Activated naive CD4-positive, alpha-beta T cell treated with anti-CD3 and anti-CD28 coated beads, Interleukin-2, amount 50 U/mL, for 24 hours (primary cell): ENCODE results near the gene SYNPO2L.
"Not testable (repeated sequence)": the region's sequence is repeated elsewhere in the genome, so short reads cannot be mapped to it uniquely, and the experiment has no call there.

Source experiments
- H3K27ac Mint-ChIP-seq: one replicate; pipeline ENCODE4 v1.8.0; 2021; ENCODE audit warnings: mild to moderate bottlenecking, mixed read lengths
- H3K27me3 Mint-ChIP-seq: one replicate; pipeline ENCODE4 v1.8.0; 2021; ENCODE audit warnings: mixed read lengths
- H3K36me3 Mint-ChIP-seq: one replicate; pipeline ENCODE4 v1.8.0; 2021; ENCODE audit warnings: mixed read lengths
- H3K4me1 Mint-ChIP-seq: one replicate; pipeline ENCODE4 v1.8.0; 2021; ENCODE audit warnings: mixed read lengths
- H3K4me3 Mint-ChIP-seq: one replicate; pipeline ENCODE4 v1.8.0; 2021; ENCODE audit warnings: mild to moderate bottlenecking, mixed read lengths
- H3K9me3 Mint-ChIP-seq: one replicate; pipeline ENCODE4 v1.8.0; 2021; ENCODE audit warnings: mixed read lengths

Gene SYNPO2L, protein sequence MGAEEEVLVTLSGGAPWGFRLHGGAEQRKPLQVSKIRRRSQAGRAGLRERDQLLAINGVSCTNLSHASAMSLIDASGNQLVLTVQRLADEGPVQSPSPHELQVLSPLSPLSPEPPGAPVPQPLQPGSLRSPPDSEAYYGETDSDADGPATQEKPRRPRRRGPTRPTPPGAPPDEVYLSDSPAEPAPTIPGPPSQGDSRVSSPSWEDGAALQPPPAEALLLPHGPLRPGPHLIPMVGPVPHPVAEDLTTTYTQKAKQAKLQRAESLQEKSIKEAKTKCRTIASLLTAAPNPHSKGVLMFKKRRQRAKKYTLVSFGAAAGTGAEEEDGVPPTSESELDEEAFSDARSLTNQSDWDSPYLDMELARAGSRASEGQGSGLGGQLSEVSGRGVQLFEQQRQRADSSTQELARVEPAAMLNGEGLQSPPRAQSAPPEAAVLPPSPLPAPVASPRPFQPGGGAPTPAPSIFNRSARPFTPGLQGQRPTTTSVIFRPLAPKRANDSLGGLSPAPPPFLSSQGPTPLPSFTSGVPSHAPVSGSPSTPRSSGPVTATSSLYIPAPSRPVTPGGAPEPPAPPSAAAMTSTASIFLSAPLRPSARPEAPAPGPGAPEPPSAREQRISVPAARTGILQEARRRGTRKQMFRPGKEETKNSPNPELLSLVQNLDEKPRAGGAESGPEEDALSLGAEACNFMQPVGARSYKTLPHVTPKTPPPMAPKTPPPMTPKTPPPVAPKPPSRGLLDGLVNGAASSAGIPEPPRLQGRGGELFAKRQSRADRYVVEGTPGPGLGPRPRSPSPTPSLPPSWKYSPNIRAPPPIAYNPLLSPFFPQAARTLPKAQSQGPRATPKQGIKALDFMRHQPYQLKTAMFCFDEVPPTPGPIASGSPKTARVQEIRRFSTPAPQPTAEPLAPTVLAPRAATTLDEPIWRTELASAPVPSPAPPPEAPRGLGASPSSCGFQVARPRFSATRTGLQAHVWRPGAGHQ

DNA sequence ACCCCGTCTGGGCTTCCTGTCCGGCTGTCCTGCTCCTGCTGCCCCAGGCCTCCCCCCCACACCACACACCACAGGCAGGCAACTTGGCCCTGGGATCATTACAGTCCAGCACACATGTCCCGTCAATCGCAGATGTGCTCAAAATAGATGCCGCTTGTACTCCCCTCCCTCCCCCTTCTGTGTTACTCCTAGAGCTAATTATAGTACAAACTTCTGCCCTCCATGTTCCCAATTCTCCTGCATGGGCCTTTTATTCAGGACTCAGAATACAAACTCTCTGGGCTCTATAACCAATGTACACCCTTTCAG lies at the start of gene SYNPO2L:
Gene SYNPO2L, minus strand, starts transcription at position 40 of the 309 bp plus-strand sequence. CDS start 107 bp downstream, outside the sequence.
- Mint-ChIP-seq H3K27ac (no peak within 1 kb of the TSS), H3K4me1 (no peaks in the 10 kb centered on the region), H3K27me3 (no peaks in the 10 kb centered on the region), H3K9me3 (no peaks in the 10 kb centered on the region), H3K36me3 (no peaks in the 10 kb centered on the region), H3K4me3 (no peak within 1 kb of the TSS)

DNA sequence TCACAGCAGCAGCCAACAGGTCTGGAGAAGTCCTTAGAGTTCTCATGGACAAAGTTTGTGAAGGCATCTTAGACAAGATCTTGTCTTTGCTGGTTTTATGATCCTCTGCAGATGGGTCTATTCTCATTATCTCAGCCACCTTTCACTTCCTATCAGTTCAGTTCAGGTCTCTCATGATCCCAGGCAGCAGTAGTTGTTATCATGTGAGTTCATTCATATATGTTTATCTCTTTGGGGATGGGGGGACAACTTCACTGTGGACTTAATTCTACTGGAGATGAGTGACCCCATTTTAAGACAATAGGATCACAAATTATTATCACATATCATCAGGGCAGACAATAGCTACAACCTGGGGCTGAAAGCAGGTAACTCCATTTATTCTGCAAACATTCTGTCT lies 48.1 kb upstream of the SYNPO2L start:
- H3K4me3 Mint-ChIP-seq, H3K9me3 Mint-ChIP-seq, H3K4me1 Mint-ChIP-seq, H3K36me3 Mint-ChIP-seq, H3K27me3 Mint-ChIP-seq, H3K27ac Mint-ChIP-seq: not testable (repeated sequence)

DNA sequence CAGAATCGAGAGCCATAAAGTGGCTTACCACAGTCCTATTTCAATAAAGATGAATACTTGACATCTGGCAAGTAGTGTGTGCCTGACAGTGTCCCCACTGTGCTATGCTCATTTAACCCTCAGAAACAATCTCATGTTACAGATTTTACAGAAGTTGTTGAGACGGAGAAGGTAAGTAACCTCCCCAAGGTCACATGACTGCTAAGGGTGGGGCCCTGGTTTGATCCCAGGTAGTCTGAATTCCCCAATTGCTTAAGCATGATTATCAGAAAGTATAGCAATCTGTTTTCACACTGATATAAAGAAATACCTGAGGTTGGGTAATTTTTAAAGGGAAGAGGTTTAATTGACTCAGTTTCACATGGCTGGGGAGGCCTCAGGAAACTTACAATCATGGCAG lies 43.0 kb upstream of the SYNPO2L start:
- not testable (repeated sequence) for H3K27me3 Mint-ChIP-seq, H3K9me3 Mint-ChIP-seq, H3K4me3 Mint-ChIP-seq, H3K27ac Mint-ChIP-seq, H3K4me1 Mint-ChIP-seq, H3K36me3 Mint-ChIP-seq

DNA sequence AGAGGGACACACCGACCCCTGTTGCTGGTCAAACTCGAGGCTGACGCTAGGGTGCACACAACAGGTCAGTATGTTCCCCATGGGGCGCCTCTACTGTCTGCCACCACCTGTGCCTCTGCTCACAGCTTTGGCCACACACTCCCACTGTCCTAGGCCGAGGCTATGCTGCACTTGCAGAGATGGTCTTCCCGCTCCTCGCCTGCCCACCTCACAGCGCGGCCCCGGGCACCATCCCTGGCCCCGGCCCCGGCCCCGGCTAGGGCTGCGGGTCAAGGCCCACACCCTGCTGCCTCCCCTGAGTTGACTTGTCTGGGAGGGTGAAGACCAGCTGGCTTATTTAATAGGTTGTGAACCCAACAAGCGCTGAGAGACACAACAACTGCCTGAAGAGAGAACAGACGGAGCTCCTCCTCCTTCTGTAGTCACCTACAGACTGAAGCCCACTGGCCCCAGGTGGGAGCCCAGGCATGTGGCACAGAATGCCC lies 41.9 kb upstream of the SYNPO2L start, which contains the start of gene AGAP5:
Gene AGAP5, minus strand, starts transcription at position 435 of the 485 bp plus-strand sequence. Its CDS starts 354 bp downstream, at position 81.
- H3K4me3 Mint-ChIP-seq, H3K9me3 Mint-ChIP-seq, H3K27me3 Mint-ChIP-seq, H3K36me3 Mint-ChIP-seq, H3K4me1 Mint-ChIP-seq: not testable (repeated sequence)
- peak within 1 kb of the TSS; percentile 46 for H3K27ac Mint-ChIP-seq

DNA sequence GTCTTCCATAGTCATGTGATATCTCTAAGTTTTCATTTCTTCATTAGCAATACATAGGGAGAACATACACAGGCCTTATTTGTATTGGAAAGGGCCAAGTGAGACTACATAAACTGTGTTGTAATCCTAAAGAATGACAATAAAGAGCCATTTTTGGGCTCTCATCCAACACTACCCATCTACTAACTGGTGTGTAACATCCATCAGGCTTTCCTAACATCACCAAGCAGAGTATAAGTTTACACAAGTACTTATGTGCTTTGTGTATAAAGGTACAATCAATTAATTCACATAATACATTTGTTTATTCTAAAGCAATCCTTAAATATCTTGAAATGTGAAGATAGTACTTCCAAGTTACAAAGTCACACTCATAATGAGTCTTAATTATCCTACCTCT lies 39.5 kb upstream of the SYNPO2L start:
- not testable (repeated sequence) for H3K4me3 Mint-ChIP-seq, H3K27ac Mint-ChIP-seq, H3K4me1 Mint-ChIP-seq, H3K9me3 Mint-ChIP-seq, H3K36me3 Mint-ChIP-seq, H3K27me3 Mint-ChIP-seq

DNA sequence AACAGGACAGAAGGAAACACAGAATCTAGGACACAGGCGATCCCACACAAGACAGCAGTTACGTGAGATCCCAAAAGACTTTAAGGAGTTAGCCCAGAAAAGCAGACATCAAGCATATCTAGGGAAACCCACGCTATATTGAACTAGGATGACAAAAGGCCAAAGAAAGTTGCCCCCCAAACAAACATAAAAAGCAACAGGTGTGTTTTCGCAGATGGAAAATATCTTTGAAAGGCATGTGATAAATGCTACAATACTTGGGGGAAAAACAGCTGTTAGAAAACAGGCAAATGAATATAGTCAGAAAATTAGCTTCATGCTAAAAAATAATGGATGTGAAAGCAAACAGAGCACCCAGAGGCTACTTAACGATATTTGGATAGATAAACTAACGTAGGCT lies 34.9 kb upstream of the SYNPO2L start:
- H3K27ac Mint-ChIP-seq, H3K36me3 Mint-ChIP-seq, H3K27me3 Mint-ChIP-seq, H3K9me3 Mint-ChIP-seq, H3K4me1 Mint-ChIP-seq, H3K4me3 Mint-ChIP-seq: not testable (repeated sequence)

DNA sequence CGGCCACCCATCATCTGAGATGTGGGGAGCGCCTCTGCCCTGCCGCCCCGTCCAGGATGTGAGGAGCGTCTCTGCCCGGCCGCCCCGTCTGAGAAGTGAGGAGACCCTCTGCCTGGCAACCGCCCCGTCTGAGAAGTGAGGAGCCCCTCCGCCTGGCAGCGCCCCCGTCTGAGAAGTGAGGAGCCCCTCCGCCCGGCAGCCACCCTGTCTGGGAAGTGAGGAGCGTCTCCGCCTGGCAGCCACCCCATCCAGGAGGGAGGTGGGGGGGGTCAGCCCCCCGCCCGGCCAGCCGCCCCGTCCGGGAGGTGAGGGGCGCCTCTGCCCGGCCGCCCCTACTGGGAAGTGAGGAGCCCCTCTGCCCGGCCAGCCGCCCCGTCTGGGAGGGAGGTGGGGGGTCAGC lies 33.8 kb upstream of the SYNPO2L start:
- not testable (repeated sequence) for H3K4me1 Mint-ChIP-seq, H3K27ac Mint-ChIP-seq, H3K9me3 Mint-ChIP-seq, H3K4me3 Mint-ChIP-seq, H3K27me3 Mint-ChIP-seq, H3K36me3 Mint-ChIP-seq

DNA sequence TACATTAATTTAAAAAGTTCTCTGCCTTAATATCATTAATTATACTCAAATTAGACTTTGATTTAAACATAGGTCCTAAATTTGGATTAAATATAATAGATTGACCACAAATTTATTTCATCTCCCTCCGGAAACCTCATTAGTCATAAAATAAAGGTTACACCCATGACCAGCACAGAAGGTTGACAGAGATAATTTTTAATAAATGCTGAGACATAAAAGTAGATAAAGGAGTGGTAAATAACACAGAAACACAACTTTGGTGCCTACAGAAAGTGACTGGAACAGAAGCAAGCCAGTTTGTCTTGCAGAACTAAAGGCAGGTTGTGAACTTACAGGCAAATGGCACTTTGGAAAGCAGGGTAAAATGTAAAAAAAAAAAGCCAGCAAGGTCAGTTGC lies 31.8 kb upstream of the SYNPO2L start:
- not testable (repeated sequence) for H3K27me3 Mint-ChIP-seq, H3K9me3 Mint-ChIP-seq, H3K27ac Mint-ChIP-seq

DNA sequence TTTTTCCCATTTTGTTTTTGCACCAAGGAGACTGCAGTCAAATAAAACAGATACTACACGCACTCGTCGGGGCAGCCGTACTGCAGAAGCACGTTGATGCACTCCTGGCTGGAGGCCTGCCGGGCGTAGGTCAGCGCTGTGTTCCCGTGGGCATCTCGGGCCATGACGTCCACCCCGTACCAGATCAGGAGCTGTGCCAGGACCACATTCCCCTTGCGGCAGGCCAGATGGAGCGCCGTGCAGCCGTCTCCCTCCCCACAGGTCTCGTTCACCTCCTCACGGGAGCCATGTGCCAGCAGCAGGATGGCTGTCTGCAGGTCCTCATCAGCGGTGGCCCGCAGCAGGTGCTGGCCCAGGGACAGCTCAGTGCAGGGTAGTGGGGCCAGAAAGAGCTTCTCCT lies 18.7 kb upstream of the SYNPO2L start:
- H3K36me3 Mint-ChIP-seq, H3K4me1 Mint-ChIP-seq, H3K27me3 Mint-ChIP-seq, H3K9me3 Mint-ChIP-seq, H3K4me3 Mint-ChIP-seq, H3K27ac Mint-ChIP-seq: not testable (repeated sequence)

More for the DNA sequence above, 31.8 kb upstream of the SYNPO2L start:
- H3K4me3 Mint-ChIP-seq, H3K36me3 Mint-ChIP-seq, H3K4me1 Mint-ChIP-seq: not testable (repeated sequence)

DNA sequence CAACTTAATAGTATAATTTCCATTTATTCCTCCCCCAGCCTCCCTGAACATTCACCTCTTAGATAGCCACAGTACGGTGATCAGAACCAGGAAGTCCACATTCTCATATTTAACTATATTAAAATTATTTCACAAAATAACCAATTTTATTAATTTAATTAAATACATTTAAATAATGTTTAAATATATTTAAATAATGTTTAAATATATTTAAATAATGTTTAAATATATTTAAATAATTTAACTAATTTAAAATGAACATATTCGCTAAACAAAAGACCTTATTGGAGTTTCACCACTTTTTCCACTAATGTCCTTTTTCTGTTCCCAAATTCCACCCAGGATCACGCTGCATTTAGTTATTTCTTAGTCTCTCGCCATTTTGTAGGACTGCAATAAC lies 12.5 kb upstream of the SYNPO2L start:
- H3K9me3 Mint-ChIP-seq, H3K27ac Mint-ChIP-seq, H3K36me3 Mint-ChIP-seq, H3K27me3 Mint-ChIP-seq, H3K4me3 Mint-ChIP-seq, H3K4me1 Mint-ChIP-seq: not testable (repeated sequence)

DNA sequence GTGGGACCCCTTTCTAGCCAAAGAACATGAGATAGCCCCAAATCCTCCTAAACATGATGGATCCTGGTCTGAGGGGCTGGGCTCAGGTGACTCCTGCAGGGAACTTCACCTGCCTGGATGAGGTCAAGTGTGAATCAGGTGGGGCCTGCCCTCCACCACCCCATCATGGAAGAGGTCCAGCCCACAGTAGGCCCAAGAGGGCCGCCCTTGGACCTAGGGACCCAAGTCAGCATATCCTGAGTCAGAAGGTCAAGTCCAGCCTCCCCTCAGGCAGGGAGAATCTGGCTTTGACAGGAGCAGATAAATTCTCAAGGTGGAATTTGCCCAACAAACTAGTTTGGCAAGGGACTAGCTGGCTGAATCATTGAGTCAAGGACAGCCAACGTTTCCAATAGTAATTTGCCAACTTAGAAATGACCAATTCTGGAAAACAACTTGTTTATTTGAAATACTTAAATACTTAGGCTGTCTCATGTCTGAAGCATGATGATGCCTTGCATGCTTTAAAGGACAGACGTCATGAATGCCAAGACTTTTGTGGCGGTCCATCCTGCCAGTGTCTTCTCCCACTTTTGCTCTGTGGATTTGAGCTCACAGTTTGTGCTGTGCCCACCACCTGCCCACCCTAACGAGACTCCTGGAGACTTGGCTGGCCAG lies 10.5 kb upstream of the SYNPO2L start:
- not testable (repeated sequence) for H3K27ac Mint-ChIP-seq, H3K4me1 Mint-ChIP-seq, H3K36me3 Mint-ChIP-seq, H3K9me3 Mint-ChIP-seq, H3K4me3 Mint-ChIP-seq, H3K27me3 Mint-ChIP-seq

DNA sequence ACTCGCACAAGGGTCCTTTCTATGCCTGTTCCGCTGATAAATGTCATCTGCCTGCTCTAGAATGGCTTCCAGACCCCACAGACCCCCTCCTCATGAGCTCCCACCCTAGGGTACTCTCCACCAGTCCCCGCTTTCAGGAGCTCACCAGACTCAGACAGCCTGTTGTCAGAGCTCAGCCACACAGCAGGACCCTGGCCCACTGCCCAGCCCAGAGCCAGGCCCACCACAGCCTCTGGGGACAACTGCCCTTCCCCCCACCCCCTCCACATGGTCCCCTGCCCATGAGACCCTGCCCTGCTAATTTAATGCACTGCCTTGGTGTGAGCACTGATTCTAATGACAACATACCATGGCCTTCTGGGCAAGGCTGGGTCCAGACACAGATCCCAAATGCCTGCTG lies 9.8 kb upstream of the SYNPO2L start:
- H3K4me1 Mint-ChIP-seq, H3K4me3 Mint-ChIP-seq, H3K27me3 Mint-ChIP-seq, H3K27ac Mint-ChIP-seq, H3K36me3 Mint-ChIP-seq, H3K9me3 Mint-ChIP-seq: not testable (repeated sequence)

DNA sequence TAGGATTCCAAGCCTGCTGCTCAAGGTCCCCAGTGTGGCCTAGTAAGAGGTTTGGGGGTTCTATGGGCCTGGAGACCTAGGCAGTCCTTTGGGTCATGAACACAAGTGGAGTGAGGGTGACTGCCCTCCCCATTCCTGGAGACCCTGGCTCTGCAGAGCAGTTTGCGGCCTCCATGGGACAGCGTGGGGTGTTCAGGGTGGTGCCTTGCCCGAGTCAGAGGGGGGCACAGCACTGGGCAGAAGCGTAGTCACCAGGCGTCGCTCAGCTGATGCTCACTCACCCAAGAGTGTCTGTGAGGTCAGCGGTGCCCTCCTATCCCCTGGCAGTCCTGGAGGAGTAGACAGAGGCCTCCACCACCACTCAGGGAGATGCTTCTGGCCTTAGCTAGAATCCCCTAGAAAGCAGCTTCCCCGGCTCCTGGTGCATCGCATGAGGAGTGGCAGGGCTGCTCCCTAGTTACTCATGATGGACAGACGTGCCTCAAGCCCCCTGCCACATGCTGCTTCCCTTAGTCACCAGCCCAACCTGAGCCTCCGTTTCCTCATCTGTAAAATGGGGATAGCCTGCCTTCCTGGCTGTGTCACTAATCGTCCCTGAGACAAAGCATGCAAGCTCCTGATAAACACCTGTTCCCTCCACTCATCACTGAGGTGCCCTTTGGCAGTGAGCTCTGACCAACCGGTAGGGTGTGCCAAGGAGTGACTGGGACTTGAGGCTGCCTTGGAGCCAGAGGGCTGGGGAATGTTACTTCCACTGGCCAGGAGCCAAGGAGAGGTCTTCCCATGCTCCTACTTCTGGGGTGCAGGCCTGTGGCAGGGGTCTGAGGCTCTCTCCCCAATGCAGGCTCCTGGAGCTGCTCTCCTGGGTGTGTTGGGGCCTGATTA lies 8.6 kb upstream of the SYNPO2L start:
- H3K4me3 Mint-ChIP-seq, H3K4me1 Mint-ChIP-seq, H3K27me3 Mint-ChIP-seq, H3K36me3 Mint-ChIP-seq, H3K27ac Mint-ChIP-seq, H3K9me3 Mint-ChIP-seq: not testable (repeated sequence)

DNA sequence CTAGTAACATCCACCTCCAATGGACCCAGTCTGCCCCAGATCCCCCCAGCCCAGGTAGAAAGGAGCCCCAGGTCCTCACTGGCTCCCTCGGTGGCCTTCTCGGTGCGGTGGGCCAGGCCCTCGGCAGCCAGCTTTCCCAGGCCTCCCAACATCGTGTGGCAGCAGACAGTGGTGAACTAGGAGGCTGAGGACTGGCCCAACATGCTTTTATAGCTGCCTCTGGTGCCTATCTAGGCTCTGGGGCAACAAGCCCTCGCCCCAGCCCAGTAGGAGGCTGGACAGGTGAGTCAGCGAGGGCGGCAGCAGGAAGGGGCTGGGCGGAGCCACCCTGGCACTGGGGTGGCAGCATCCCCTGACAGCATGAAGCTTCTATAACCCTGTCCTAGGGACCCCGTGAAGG lies 7.8 kb upstream of the SYNPO2L start:
- H3K4me3 Mint-ChIP-seq, H3K27me3 Mint-ChIP-seq, H3K27ac Mint-ChIP-seq, H3K4me1 Mint-ChIP-seq, H3K36me3 Mint-ChIP-seq, H3K9me3 Mint-ChIP-seq: not testable (repeated sequence)

DNA sequence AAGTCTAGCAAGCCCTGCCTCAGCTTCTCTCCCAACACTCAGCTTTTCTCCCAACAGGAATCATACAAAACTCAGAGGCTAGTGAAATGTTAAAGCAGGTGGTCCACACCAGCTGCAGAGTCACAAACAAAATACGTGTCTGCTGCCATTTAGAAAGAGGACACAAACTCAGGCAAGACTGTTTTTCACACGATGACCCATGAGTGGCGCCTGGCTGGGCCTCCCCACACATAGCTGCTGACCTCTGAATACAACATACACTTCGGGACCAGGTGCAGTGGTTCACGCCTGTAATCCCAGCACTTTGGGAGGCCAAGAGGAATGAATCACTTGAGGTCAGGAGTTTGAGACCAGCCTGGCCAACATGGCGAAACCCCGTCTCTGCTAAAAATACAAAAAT lies 6.9 kb upstream of the SYNPO2L start:
- H3K36me3 Mint-ChIP-seq, H3K4me1 Mint-ChIP-seq, H3K9me3 Mint-ChIP-seq, H3K4me3 Mint-ChIP-seq, H3K27me3 Mint-ChIP-seq, H3K27ac Mint-ChIP-seq: not testable (repeated sequence)
